GM13976 (cell line): ENCODE data around the gene OR14I1.

Experiments
- DNase-seq: peaks from one replicate; pipeline ENCODE4 v3.0.0; 2012; ENCODE audit warnings: low spot score
- in situ Hi-C: fragments of 300-500 bp; cut with MboI; formaldehyde crosslinking; loops from one replicate; pipeline ENCODE4 v1.12.0; 2022; ENCODE audit warnings: low sequenced_read_pairs, mixed read lengths, inconsistent platforms; ENCODE audit not compliant: unreplicated experiment
- TF ChIP-seq, protein P1 (sequence below): IDR thresholded peaks from 2 replicates; pipeline ENCODE4 v1.5.1; 2012; ENCODE audit warnings: borderline replicate concordance, mild to moderate bottlenecking; ENCODE audit not compliant: insufficient read depth; ENCODE audit errors: extremely low read depth, missing control alignments, control extremely low read depth

The OR14I1 gene

DNA sequence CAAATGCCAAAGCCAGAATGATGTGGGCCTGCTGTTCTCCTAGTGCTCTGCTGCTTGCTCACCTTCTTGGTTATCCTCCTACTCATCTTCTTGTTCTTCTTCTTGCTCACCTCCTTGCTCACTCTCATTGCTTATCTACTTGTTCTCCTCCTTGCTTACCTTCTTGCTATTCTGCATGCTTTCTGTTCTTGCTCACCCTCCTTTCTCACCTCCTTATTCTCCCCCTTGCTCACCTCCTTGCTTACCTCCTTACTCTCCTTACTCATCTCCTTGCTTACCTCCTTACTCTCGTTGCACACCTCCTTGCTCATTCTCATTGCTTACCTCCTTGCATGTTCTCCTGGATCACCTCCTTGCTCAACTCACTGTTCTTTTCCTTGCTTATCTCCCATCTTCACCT is at the start of gene OR14I1:
OR14I1 (minus strand) TSS at position 53 of the 400 bp plus-strand sequence.
- TF ChIP-seq, protein P1, sequence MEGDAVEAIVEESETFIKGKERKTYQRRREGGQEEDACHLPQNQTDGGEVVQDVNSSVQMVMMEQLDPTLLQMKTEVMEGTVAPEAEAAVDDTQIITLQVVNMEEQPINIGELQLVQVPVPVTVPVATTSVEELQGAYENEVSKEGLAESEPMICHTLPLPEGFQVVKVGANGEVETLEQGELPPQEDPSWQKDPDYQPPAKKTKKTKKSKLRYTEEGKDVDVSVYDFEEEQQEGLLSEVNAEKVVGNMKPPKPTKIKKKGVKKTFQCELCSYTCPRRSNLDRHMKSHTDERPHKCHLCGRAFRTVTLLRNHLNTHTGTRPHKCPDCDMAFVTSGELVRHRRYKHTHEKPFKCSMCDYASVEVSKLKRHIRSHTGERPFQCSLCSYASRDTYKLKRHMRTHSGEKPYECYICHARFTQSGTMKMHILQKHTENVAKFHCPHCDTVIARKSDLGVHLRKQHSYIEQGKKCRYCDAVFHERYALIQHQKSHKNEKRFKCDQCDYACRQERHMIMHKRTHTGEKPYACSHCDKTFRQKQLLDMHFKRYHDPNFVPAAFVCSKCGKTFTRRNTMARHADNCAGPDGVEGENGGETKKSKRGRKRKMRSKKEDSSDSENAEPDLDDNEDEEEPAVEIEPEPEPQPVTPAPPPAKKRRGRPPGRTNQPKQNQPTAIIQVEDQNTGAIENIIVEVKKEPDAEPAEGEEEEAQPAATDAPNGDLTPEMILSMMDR: no peak
- in situ Hi-C loops: no loop called here
- no peak for DNase-seq

GRCh38 chr1:248751635-248752034 is 49.1 kb upstream of the OR14I1 start:
- in situ Hi-C loops: no loop called here
- TF ChIP-seq, protein P1: no peak
- no peak for DNase-seq

GRCh38 chr1:248751142-248751541 is 48.6 kb upstream of the OR14I1 start:
- DNase-seq: no peak
- in situ Hi-C loops: no loop called here
- TF ChIP-seq, protein P1: no peak

DNA sequence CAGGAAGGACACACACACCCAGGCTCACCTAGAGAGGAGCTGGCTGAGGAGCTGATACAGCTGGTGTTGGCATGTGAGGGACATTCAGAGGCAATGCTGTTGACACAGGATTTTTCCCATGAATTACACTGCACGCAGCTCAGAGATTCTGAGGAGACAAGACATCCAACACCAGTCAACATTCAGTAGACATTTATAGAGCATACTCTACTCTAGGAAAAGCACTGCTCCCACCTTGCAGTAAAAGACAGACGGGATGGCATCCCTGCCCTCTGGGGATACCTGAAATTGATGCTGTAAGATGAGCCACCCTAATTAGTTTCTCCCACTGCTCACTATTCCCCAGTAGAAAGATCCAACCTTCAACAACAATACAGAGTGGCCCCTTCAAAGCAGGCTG is 47.9 kb upstream of the OR14I1 start:
- DNase-seq: no peak
- TF ChIP-seq, protein P1: no peak
- in situ Hi-C loops: no loop called here

DNA sequence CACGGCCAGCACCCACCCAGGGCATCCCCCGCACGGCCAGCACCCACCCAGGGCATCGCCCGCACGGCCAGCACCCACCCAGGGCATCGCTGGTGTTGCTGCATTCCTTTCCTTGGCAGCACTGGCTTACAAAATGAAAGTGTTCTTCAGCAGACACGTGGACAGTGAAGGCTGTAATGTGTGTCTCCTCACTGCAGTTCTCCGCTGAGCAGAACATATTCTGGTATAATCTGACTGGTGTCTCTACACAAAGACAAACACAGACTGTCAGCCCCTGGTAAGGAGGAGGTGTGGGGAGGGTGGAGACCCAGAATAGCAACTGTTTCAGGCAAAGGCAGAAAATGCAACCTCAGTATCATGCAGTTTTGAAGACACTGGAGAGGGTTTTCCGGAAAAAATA is 45.6 kb upstream of the OR14I1 start:
- in situ Hi-C loops: no loop called here
- no peak for DNase-seq
- TF ChIP-seq, protein P1: no peak

GRCh38 chr1:248740876-248741275 is 38.3 kb upstream of the OR14I1 start:
- TF ChIP-seq, protein P1: no peak
- in situ Hi-C loops: no loop called here
- DNase-seq: no peak
